Activated T-cell treated with anti-CD3 and anti-CD28 coated beads, Interleukin-2, amount 50 U/mL, for 24 hours (primary cell): Measurements from ENCODE around the gene PROS1.
"Not testable (repeated sequence)": the region's sequence is repeated elsewhere in the genome, so short reads cannot be mapped to it uniquely, and the experiment has no call there.

Source experiments
- DNase-seq: peaks from one replicate; pipeline ENCODE4 v3.0.0-alpha.2; 2020
- H3K27ac Mint-ChIP-seq: 2 replicates; pipeline ENCODE4 v1.8.0; 2020; ENCODE audit warnings: mild to moderate bottlenecking, mixed read lengths
- H3K27me3 Mint-ChIP-seq: 2 replicates; pipeline ENCODE4 v1.8.0; 2020; ENCODE audit warnings: mixed read lengths
- H3K36me3 Mint-ChIP-seq: 2 replicates; pipeline ENCODE4 v1.8.0; 2020; ENCODE audit warnings: low read depth, mixed read lengths
- H3K4me1 Mint-ChIP-seq: 2 replicates; pipeline ENCODE4 v1.8.0; 2020; ENCODE audit warnings: low read depth, mixed read lengths
- H3K4me3 Mint-ChIP-seq: 2 replicates; pipeline ENCODE4 v1.8.0; 2020; ENCODE audit warnings: mild to moderate bottlenecking, moderate library complexity, mixed read lengths
- H3K9me3 Mint-ChIP-seq: 2 replicates; pipeline ENCODE4 v1.8.0; 2020; ENCODE audit warnings: mixed read lengths

The PROS1 gene

DNA sequence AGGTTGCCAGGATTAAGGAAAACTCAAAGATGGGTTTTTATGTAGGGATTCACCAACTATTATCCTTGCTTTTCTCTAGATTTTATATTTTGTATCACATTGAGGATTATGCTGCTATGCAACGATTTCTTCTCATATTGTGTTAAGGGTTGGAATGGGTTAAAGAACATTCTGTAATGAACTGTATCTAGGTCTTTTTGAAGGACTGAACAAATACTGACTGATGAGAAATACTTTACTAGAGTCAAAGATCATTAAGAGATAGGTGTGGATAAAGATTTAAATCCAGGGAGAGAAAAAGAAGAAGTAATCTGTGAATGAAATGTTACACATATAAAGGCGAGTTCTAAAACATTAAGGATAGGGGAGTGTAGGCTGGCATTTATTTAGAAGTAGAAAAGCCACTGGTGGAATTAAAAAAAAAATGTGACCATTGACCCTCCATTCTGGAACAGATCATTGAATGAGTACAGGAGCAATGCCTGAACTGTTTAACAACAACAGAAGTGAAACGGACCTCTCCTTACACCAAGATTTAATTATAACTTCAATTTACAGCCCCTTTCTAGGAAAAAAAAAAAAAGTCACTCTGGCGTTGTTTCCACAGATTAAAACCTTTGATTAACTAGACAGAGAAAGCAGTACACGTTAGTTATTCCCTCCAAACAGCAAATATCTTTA lies 39.2 kb downstream of the PROS1 start:
- Mint-ChIP-seq H3K36me3 (no peaks in the 10 kb centered on the region), H3K4me1 (no peaks in the 10 kb centered on the region), H3K9me3 (no peaks in the 10 kb centered on the region), H3K4me3 (no peak overlapping the region), H3K27ac (no peak overlapping the region), H3K27me3 (no peaks in the 10 kb centered on the region)
- no peak for DNase-seq

DNA sequence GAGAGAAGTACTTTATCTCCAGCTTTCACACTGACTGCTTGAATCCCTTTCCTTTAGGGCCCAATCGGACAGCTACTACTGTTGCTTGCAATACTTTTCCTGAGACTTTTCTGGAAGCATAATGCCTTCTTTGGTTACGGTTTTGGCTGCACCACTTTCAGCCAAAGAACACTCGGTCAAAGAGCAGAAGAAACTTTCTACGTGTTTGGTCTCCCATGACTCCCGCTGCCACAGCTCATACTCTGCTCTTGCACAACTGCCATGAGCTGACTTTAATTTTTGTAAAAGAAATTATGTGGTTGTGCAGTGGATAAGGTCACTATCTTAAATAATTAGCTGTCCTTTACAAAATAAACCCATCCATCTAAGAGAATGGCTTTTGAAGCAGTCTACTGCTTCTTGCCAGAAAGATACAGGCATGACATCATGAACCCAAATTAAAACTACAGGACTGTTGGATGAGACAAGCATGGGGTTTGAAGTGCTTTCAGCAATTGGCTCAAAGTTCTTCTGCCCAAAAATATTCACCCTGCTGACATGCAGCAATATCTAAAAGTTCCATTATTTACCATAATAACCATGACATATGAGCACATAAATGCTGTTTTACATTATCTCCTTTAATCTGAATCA lies 42.0 kb downstream of the PROS1 start:
- Mint-ChIP-seq H3K27me3 (no peaks in the 10 kb centered on the region), H3K9me3 (no peaks in the 10 kb centered on the region)

DNA sequence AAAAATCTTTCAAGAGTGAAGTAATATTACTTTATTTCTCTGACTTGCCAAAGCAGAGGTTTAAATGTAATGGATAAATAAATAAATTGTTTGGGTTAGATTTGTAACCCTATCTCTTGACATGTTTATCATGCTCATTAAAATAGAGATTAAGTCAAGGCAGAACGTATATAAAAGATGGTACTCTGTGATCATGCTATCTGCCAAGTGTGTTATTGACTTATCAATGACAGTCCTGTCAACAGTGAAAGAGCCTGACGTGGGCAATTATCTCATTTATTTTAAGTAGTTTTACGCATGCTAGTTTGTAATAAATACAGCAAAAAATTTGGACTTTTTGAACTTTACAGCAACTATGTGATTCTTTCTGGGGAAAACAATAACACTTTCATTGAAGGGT lies 43.7 kb downstream of the PROS1 start:
- no peak overlapping the region for H3K27ac Mint-ChIP-seq
- no peak for DNase-seq
- H3K9me3 Mint-ChIP-seq: no peaks in the 10 kb centered on the region
- H3K4me3 Mint-ChIP-seq: no peak overlapping the region
- no peaks in the 10 kb centered on the region for H3K36me3 Mint-ChIP-seq
- H3K4me1 Mint-ChIP-seq: no peaks in the 10 kb centered on the region
- H3K27me3 Mint-ChIP-seq: no peaks in the 10 kb centered on the region

More for the DNA sequence above, 42.0 kb downstream of the PROS1 start:
- Mint-ChIP-seq H3K27ac (no peak overlapping the region), H3K4me1 (no peaks in the 10 kb centered on the region), H3K36me3 (no peaks in the 10 kb centered on the region), H3K4me3 (no peak overlapping the region)
- DNase-seq: no peak

DNA sequence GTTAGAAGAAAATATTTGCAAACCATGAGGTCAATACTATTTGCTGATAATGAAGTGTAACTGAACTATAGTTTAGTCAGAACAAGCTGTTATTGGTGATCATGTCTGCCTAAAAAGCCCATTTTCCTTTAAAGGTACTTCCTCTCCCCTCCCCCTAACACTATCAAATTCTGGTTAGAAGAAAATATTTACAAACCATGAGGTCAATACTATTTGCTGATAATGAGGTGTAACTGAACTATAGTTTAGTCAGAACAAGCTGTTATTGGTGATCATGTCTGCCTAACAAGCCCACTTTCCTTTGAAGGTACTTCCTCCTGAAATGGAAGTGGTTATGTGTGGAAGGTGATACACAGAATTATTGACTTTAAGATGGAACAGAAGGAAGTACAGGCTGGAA lies 46.9 kb downstream of the PROS1 start:
- no peaks in the 10 kb centered on the region for H3K27me3 Mint-ChIP-seq
- no peak for DNase-seq
- no peaks in the 10 kb centered on the region for H3K36me3 Mint-ChIP-seq
- no peaks in the 10 kb centered on the region for H3K9me3 Mint-ChIP-seq
- no peak overlapping the region for H3K4me3 Mint-ChIP-seq
- H3K27ac Mint-ChIP-seq: no peak overlapping the region
- H3K4me1 Mint-ChIP-seq: no peaks in the 10 kb centered on the region

DNA sequence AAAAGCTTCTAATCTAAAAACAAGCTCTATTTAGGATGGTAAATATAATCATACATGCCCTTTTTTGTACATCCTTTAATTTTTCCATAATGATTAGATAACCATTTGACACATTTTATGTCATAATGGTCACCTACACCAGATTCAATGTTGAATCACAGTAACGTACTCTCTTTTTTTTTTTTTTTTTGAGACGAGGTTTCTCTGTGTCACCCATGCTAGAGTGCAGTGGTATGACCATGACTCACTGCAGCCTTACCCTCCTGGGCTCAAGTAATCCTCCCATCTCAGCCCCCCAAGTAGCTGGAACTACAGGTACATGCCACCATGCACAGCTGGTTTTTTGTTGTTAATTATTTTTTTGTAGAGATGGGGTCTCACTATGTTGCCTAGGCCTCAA lies 49.2 kb downstream of the PROS1 start:
- Mint-ChIP-seq H3K27ac (no peak overlapping the region), H3K36me3 (no peaks in the 10 kb centered on the region), H3K9me3 (no peaks in the 10 kb centered on the region), H3K4me3 (no peak overlapping the region), H3K27me3 (no peaks in the 10 kb centered on the region), H3K4me1 (no peaks in the 10 kb centered on the region)
- no peak for DNase-seq

DNA sequence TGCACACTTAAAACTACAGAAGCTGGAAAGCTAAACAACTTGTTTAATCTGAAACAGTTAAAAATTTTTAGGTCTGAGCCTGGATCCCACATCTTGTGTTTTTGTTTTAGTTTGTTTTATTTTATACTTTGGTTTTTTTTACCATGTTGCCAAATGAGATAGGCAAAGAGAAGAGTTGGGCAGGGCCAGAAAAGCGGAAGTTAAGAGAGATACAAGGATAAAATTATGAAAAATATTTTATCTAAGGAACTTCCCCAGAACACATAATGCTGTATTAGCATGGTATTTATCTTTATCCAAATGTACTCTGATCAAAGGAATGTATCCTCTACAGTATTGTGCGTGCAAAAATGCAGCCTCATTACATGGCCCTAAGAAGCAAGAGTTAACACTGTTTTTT lies 50.7 kb downstream of the PROS1 start:
- H3K27ac Mint-ChIP-seq: no peak overlapping the region

DNA sequence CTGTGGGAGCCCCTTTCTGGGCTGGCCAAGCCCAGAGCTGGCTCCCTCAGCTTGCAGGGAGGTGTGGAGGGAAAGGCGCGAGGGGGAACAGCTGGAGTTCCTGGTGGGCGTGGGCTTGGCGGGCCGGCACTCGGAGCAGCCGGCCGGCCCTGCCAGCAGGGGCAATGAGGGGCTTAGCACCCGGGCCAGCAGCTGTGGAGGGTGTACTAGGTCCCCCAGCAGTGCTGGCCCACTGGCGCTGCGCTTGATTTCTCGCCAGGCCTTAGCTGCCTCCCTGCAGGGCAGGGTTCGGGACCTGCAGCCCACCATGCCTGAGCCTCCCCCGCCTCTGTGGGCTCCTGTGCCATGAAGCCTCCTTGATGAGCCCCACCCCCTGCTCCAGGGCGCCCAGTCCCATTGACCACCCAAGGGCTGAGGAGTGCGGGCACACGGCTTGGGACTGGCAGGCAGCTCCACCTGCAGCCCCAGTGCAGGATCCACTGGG lies 56.1 kb downstream of the PROS1 start:
- H3K4me3 Mint-ChIP-seq, H3K4me1 Mint-ChIP-seq, H3K27me3 Mint-ChIP-seq, H3K36me3 Mint-ChIP-seq, H3K27ac Mint-ChIP-seq, DNase-seq, H3K9me3 Mint-ChIP-seq: not testable (repeated sequence)

More for the DNA sequence above, 50.7 kb downstream of the PROS1 start:
- Mint-ChIP-seq H3K4me3 (no peak overlapping the region), H3K9me3 (no peaks in the 10 kb centered on the region), H3K36me3 (no peaks in the 10 kb centered on the region), H3K27me3 (no peaks in the 10 kb centered on the region), H3K4me1 (no peaks in the 10 kb centered on the region)
- DNase-seq: no peak

DNA sequence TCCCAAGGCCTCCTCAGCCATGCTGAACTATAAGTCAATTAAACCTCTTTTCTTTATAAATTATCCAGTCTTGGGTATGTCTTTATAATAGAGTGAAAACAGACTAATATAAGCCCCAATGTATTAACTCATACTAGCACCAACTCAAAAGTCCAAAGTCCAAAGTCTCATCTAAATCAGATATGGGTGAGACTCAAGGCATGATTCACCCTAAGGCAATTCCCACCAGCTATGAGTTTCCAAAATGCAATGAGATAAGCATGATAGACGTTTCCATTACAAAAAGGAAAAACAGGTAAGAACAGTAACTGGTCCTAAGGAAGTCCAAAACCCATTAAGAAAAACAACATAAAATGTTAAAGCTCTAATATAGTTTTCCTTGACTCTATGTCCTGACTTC lies 60.1 kb downstream of the PROS1 start:
- not testable (repeated sequence) for H3K9me3 Mint-ChIP-seq, DNase-seq, H3K27me3 Mint-ChIP-seq, H3K4me3 Mint-ChIP-seq, H3K4me1 Mint-ChIP-seq, H3K36me3 Mint-ChIP-seq, H3K27ac Mint-ChIP-seq

DNA sequence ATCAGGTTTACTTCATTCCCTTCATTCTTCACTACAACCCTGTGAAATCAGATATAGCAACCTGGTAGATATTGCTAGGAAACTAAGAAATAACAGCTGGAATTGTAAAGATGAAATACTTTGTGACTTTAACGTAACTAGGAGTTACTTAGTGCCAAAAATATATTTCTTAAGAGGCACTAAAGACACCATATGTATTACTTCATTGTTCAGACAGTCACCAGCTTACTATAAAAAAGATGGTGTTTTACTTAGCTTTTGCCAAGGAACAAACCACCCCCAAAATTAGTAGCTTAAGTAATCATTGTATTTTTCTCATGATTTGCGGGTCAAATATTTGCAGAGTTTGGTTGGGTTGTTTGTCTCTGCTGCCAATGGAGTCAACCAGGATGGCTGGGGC lies 62.5 kb downstream of the PROS1 start:
- Mint-ChIP-seq H3K9me3 (no peaks in the 10 kb centered on the region), H3K4me3 (no peak overlapping the region), H3K27me3 (no peaks in the 10 kb centered on the region), H3K27ac (no peak overlapping the region), H3K4me1 (no peaks in the 10 kb centered on the region), H3K36me3 (no peaks in the 10 kb centered on the region)
- DNase-seq: no peak

DNA sequence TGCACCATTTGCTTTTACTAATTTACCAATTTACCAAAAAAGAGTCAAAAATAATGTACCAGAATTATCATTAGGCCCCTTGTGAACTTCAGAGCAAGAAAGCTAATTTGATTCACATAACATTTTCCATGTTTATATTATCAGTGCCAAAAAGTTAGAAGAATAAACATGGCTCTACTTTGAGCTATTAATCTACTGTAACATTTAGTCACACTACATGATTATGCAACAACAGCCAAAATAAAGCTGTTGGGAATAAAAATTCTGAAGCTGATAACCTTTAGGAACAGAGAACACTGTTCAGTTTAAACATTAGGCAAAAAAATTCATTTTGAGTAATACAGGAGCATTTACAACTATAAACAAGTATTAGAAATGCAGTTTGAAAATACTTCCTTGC lies 63.6 kb downstream of the PROS1 start:
- H3K36me3 Mint-ChIP-seq: no peaks in the 10 kb centered on the region
- H3K27me3 Mint-ChIP-seq: no peaks in the 10 kb centered on the region
- no peak overlapping the region for H3K27ac Mint-ChIP-seq
- no peaks in the 10 kb centered on the region for H3K9me3 Mint-ChIP-seq
- H3K4me1 Mint-ChIP-seq: no peaks in the 10 kb centered on the region
- H3K4me3 Mint-ChIP-seq: no peak overlapping the region
- no peak for DNase-seq

DNA sequence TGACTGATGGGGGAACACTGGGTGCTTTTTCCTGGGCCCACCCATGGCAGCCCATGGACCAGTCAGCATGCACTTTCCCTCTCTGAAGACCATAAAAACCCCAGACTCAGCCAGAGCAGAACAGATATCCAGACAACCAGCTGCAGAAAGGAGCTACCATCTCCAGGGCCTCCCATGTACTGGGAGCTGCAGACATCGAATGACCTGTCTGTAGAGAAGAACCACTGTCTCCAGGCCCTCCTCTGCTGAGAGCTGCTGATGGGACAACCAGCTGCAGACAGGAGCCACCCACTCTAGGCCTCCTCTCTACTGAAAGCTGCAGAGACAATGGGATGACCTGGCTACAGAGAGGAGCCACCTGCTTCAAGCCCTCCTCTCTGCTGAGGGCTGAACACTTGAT lies 66.6 kb downstream of the PROS1 start:
- DNase-seq: no peak
- H3K4me3 Mint-ChIP-seq: no peak overlapping the region
- H3K9me3 Mint-ChIP-seq: no peaks in the 10 kb centered on the region
- no peaks in the 10 kb centered on the region for H3K4me1 Mint-ChIP-seq
- no peaks in the 10 kb centered on the region for H3K27me3 Mint-ChIP-seq
- no peaks in the 10 kb centered on the region for H3K36me3 Mint-ChIP-seq
- H3K27ac Mint-ChIP-seq: no peak overlapping the region

DNA sequence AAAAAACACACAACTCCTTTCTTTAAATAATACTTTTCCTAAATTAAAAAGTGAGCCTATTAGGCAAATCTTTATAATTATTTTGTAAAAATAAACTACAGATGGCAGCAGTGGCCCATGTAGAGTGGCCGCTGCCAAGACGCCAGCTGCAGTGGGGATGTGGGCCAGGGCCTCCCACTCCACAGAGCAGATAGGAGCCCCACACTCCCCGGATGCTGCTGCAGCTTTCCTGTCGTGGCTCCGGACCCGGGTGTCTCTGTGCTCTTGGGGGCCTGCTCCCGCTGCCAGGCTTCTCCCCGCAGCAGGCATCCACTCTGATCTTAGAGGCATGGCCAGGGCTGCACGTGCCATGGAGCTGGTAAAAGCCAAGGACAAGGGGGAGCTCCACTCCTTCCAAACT lies 67.5 kb downstream of the PROS1 start:
- H3K4me1 Mint-ChIP-seq: no peaks in the 10 kb centered on the region

DNA sequence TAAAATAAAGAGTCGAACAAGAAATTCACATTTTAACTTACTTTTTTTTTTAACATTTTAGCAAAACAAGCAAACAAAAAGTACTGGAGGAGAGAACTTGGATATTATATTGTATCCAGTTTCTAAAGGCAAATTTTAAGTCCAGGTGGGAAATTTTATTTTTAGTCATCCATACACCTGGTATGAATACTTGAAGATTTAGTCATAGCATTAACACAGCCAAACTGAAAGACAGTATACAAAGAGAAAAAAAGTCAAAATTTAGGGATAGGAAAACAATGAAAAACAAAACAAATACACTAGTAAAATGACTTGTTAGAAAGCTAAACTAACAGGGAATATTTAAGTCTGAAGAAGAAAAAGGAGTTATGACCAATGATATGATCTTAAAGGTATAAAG lies 69.1 kb downstream of the PROS1 start:
- H3K9me3 Mint-ChIP-seq: no peaks in the 10 kb centered on the region
- no peak overlapping the region for H3K4me3 Mint-ChIP-seq
- H3K4me1 Mint-ChIP-seq: no peaks in the 10 kb centered on the region
- H3K36me3 Mint-ChIP-seq: no peaks in the 10 kb centered on the region
- H3K27ac Mint-ChIP-seq: no peak overlapping the region
- DNase-seq: no peak
- H3K27me3 Mint-ChIP-seq: no peaks in the 10 kb centered on the region

More for the DNA sequence above, 67.5 kb downstream of the PROS1 start:
- no peak overlapping the region for H3K4me3 Mint-ChIP-seq
- H3K9me3 Mint-ChIP-seq: no peaks in the 10 kb centered on the region
- no peak overlapping the region for H3K27ac Mint-ChIP-seq
- no peaks in the 10 kb centered on the region for H3K27me3 Mint-ChIP-seq
- no peaks in the 10 kb centered on the region for H3K36me3 Mint-ChIP-seq
- DNase-seq: no peak

DNA sequence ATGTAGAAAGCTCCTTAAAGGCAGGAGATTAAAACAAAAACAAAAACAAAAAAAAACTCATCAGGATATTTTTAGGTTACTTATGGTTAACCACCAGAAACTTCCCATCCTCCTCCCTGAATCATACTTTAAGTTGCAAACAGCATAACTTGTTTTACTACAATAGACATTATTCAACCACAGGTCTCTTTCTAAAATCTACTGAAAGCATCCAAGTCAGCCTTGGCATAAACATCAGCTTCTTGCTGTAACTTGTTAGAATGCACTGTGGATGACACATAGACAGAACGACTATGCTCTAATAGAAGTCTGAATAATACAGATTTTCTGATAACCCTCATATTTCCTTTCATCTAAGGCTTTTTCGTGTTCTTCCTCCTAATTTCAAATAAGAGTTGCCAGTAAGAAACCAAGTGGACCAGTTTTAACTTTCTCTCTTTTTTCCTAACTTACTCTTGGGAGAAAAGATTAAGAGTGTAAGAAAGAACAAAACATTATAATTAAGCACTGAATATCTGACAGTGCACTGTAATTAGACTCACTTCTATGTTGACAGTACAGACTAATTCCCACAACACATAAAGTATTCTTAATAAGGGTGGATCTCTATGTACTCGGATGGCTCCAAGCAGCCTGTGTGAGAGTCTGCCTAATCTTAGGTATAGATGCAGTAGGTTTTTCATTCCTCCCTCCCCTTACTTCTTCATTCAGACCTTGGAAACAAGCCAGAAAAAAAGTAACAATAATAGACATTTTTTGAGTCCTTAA lies 95.3 kb downstream of the PROS1 start:
- H3K4me1 Mint-ChIP-seq, H3K36me3 Mint-ChIP-seq, H3K27me3 Mint-ChIP-seq, H3K27ac Mint-ChIP-seq, H3K9me3 Mint-ChIP-seq, H3K4me3 Mint-ChIP-seq, DNase-seq: not testable (repeated sequence)

DNA sequence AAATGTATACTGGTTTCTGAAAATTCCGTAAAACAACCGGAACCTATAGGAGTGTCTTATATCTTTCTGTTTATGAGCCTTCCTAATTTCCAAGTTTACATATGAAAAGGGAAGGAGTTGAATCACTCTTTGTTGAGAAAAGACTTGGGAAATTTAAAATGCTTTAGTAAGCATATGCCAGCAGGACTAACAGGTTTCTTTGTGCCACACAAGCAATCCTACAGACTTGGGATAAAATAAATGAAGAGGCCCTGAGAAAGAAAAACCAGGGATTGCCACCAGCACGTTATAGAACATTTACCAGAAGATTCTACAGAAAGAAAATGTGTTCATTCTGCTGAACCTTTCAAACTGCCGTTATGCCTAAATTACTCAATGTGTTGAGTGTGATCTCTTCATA lies 96.3 kb downstream of the PROS1 start:
- not testable (repeated sequence) for H3K27me3 Mint-ChIP-seq, H3K9me3 Mint-ChIP-seq, H3K4me1 Mint-ChIP-seq, H3K36me3 Mint-ChIP-seq, H3K4me3 Mint-ChIP-seq, DNase-seq, H3K27ac Mint-ChIP-seq
